B cell (primary cell): ENCODE results near the gene RAB3IL1. TPM values are rescaled to one million over a fixed set of nuclear protein-coding genes. Genes with fewer than 3 reads are reported as not detected.

ENCODE experiments used
- ATAC-seq: fragments of 200-7000 bp; cut with Tn5 transposase; one replicate; pipeline ENCODE4 v1.10.0; 2021; ENCODE audit warnings: low read depth, mild to moderate bottlenecking, moderate number of reproducible peaks, moderate library complexity
- CTCF ChIA-PET: fragments of 350-600 bp; sonication (Branson Sonifier 250); formaldehyde crosslinking; loops from one replicate; lab custom pipeline; 2021; ENCODE audit warnings: antibody characterized with exemption, inconsistent platforms; lab: Charles Lee
- POLR2A ChIA-PET: fragments of 350-600 bp; sonication (Branson Sonifier 250); formaldehyde crosslinking; loops from one replicate; lab custom pipeline; 2021; ENCODE audit warnings: antibody characterized with exemption; lab: Charles Lee
- DNase-seq: peaks from one replicate; pipeline ENCODE4 v3.0.0; 2013
- H2AFZ ChIP-seq: 2 replicates; pipeline ENCODE4 v1.6.1; 2012; ENCODE audit warnings: mild to moderate bottlenecking, low read depth, low read length; ENCODE audit not compliant: insufficient read depth, poor library complexity, severe bottlenecking
- H3K27ac ChIP-seq, 2 donors: 1 replicate in 1 of 2; 2 replicates in 1 of 2; pipeline ENCODE4 v1.5.1; 2012 to 2013; ENCODE audit warnings: low read length in 2 of 2, mild to moderate bottlenecking in 2 of 2, moderate library complexity in 1 of 2
- H3K27me3 ChIP-seq, 4 experiments: fragments of 200-600 bp in 1 of 4; sonication (generic) in 1 of 4; replicated peaks in 1 of 4; 1 replicate in 2 of 4; 2 replicates in 2 of 4; pipeline versions ENCODE4 v1.6.1 to v1.7.0; 2013 to 2016; ENCODE audit warnings: low read length in 3 of 4, mild to moderate bottlenecking in 2 of 4, mixed read lengths in 1 of 4, moderate library complexity in 1 of 4; ENCODE audit not compliant: insufficient read depth in 4 of 4, control insufficient read depth in 3 of 4; ENCODE audit errors: control extremely low read depth in 1 of 4
- H3K36me3 ChIP-seq, 2 experiments: replicated peaks in 1 of 2; 1 replicate in 1 of 2; 2 replicates in 1 of 2; pipeline versions ENCODE4 v1.6.1 to v1.7.1; 2013; ENCODE audit warnings: low read length in 1 of 2; ENCODE audit not compliant: insufficient read depth in 2 of 2, control insufficient read depth in 1 of 2; ENCODE audit errors: control extremely low read depth in 1 of 2, extremely low read depth in 1 of 2
- H3K4me1 ChIP-seq, 2 donors: fragments of 200-600 bp in 1 of 2; sonication (generic) in 1 of 2; 1 replicate in 1 of 2; 2 replicates in 1 of 2; pipeline versions ENCODE4 v1.5.1 to v1.6.1; 2013 to 2017; ENCODE audit warnings: low read length in 2 of 2; ENCODE audit not compliant: control insufficient read depth in 2 of 2, insufficient read depth in 2 of 2
- H3K4me2 ChIP-seq: replicated peaks from 2 replicates; pipeline ENCODE3; 2012; ENCODE audit warnings: mild to moderate bottlenecking, low read depth, low read length; ENCODE audit not compliant: poor library complexity, severe bottlenecking
- H3K4me3 ChIP-seq, 5 experiments: fragments of 200-600 bp in 1 of 5; sonication (generic) in 1 of 5; 1 replicate in 3 of 5; 2 replicates in 2 of 5; pipeline versions ENCODE4 v1.5.1 to v1.7.0; 2011 to 2016; ENCODE audit warnings: low read length in 4 of 5, mild to moderate bottlenecking in 4 of 5, low read depth in 2 of 5, control low read depth in 1 of 5, moderate library complexity in 1 of 5; ENCODE audit not compliant: insufficient read depth in 1 of 5; ENCODE audit errors: control extremely low read depth in 1 of 5, extremely low read depth in 1 of 5
- H3K79me2 ChIP-seq: fragments of 200-600 bp; sonication (generic); one replicate; pipeline ENCODE4 v1.6.0; 2016; ENCODE audit warnings: low read length; ENCODE audit not compliant: control insufficient read depth, insufficient read depth
- H3K9ac ChIP-seq: fragments of 200-600 bp; sonication (generic); 2 replicates; pipeline ENCODE4 v1.6.1; 2017; ENCODE audit warnings: mild to moderate bottlenecking, low read length, moderate library complexity
- H3K9me3 ChIP-seq, 3 donors: one replicate each; pipeline versions ENCODE4 v1.6.1 to v1.7.1; 2013; ENCODE audit warnings: low read length in 2 of 3; ENCODE audit not compliant: control insufficient read depth in 2 of 3, insufficient read depth in 1 of 3; ENCODE audit errors: control extremely low read depth in 1 of 3
- H4K20me1 ChIP-seq: 2 replicates; pipeline ENCODE4 v1.6.0; 2012; ENCODE audit warnings: mild to moderate bottlenecking, low read length; ENCODE audit not compliant: insufficient read depth, control insufficient read depth, poor library complexity, severe bottlenecking
- H3K27ac Mint-ChIP-seq: one replicate; pipeline ENCODE4 v1.8.0; 2021; ENCODE audit warnings: mixed read lengths
- H3K27me3 Mint-ChIP-seq: one replicate; pipeline ENCODE4 v1.8.0; 2021; ENCODE audit warnings: mixed read lengths
- H3K4me1 Mint-ChIP-seq: one replicate; pipeline ENCODE4 v1.8.0; 2021; ENCODE audit warnings: mixed read lengths
- H3K4me3 Mint-ChIP-seq: one replicate; pipeline ENCODE4 v1.8.0; 2021; ENCODE audit warnings: mixed read lengths
- H3K9me3 Mint-ChIP-seq: one replicate; pipeline ENCODE4 v1.8.0; 2022; ENCODE audit warnings: mixed read lengths; ENCODE audit not compliant: insufficient read depth
- CTCF ChIP-seq: fragments of 200-600 bp; IDR thresholded peaks from one replicate; pipeline ENCODE4 v1.8.0; 2022; ENCODE audit warnings: antibody characterized with exemption, mild to moderate bottlenecking
- EZH2 ChIP-seq: IDR thresholded peaks from 2 replicates; pipeline ENCODE4 v1.6.1; 2012; ENCODE audit warnings: borderline replicate concordance, low read depth, mild to moderate bottlenecking, moderate library complexity, low read length; ENCODE audit not compliant: insufficient read depth, poor library complexity, severe bottlenecking
- WGBS: methylation state at CpG from one replicate; pipeline ENCODE4 v1.1.5; 2013; ENCODE audit warnings: missing lambda C conversion rate; ENCODE audit not compliant: insufficient coverage; 5-methylcytosine and 5-hydroxymethylcytosine counted together
- intact Hi-C: fragments of 100-400 bp; cut with micrococcal nuclease; formaldehyde crosslinking; loops from one replicate; pipeline ENCODE4 v1.10.0; 2022
- polyA plus RNA-seq: library from polyadenylated mRNA; depleted of rRNA; stranded (reverse); fragments of >200 nt; gene quantifications from 2 replicates; pipeline ENCODE4 v1.2.3, GENCODE V29; 2012
- total RNA-seq, 2 donors: library from RNA; stranded (reverse); fragments of 120-200 nt in 1 of 2; gene quantifications; 1 replicate in 1 of 2; 2 replicates in 1 of 2; pipeline versions ENCODE4 v1.2.3 to v1.2.4, GENCODE V29; 2013 to 2022

RAB3IL1 gene
- total and polyA plus RNA-seq, 2 donors (not counting 1 experiment from before 2014, with no cell fraction given): 0.27 TPM; not detected in 1

- TF ChIP-seq CTCF (no peak), EZH2 (no peak)
- ATAC-seq: no peak
- Histone ChIP-seq H3K27ac (no peak overlapping the region), H3K4me1 (peaks cover 7 to 9% of the 10 kb centered on the region in 2 donors), H4K20me1 (no peaks in the 10 kb centered on the region), H3K79me2 (no peaks in the 10 kb centered on the region), H3K9ac (no peak overlapping the region), H3K9me3 (no peaks in the 10 kb centered on the region), H3K27me3 (no peaks in the 10 kb centered on the region), H3K36me3 (no peaks in the 10 kb centered on the region), H3K4me3 (no peak overlapping the region), H3K4me2 (no peak overlapping the region), H2AFZ (no peak overlapping the region)
- peaks cover 8% of the 10 kb centered on the region for H3K4me1 Mint-ChIP-seq
- DNase-seq: no peak
- no peak overlapping the region for H3K27ac Mint-ChIP-seq
- H3K4me3 Mint-ChIP-seq: no peak overlapping the region
- POLR2A ChIA-PET: no interaction called here
- 98% methylated on average over 12 of the region's 13 CpGs for WGBS
- intact Hi-C loops: no loop called here
- peaks cover 4% of the 10 kb centered on the region for H3K27me3 Mint-ChIP-seq
- H3K9me3 Mint-ChIP-seq: no peaks in the 10 kb centered on the region
- CTCF ChIA-PET: interaction anchor here (0.7 to 10.2 kb wide), 6 partner anchors 46 to 148 kb away, joined by 3 to 217 read pairs (median 134); no protein-coding TSS in a partner anchor
Observed at GRCh38 chr11:61945191-61945590, 27.8 kb upstream of the RAB3IL1 start.

DNA sequence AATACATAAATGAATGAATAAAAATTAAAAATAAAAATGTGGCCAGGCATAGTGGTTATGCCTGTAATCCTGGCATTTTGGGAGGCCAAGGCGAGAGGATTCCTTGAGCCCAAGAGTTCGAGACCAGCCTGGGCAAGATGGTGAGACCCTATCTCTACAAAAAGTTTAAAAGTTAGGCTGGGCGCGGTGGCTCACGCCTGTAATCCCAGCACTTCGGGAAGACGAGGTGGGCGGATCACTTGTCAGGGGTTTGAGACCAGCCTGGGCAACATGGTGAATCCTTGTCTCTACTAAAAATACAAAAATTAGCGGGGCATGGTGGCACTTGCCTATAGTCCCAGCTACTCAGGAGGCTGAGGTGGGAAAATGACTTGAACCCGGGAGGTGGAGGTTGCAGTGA lies 23.1 kb upstream of the RAB3IL1 start:
- ATAC-seq: no peak
- no peak overlapping the region for H3K27ac Mint-ChIP-seq
- Histone ChIP-seq H3K4me3 (no peak overlapping the region), H4K20me1 (no peaks in the 10 kb centered on the region), H3K79me2 (no peaks in the 10 kb centered on the region), H3K27ac (no peak overlapping the region), H3K9me3 (peaks cover 0 to 17% (median 7%) of the 10 kb centered on the region in 3 donors), H3K27me3 (peaks cover 0 to 6% (median 2%) of the 10 kb centered on the region in 4 experiments), H3K36me3 (no peaks in the 10 kb centered on the region), H2AFZ (no peak overlapping the region), H3K4me2 (no peak overlapping the region), H3K9ac (no peak overlapping the region), H3K4me1 (no peaks in the 10 kb centered on the region)
- WGBS: 90% methylated on average over 9 of the region's 10 CpGs
- TF ChIP-seq CTCF (no peak), EZH2 (no peak)
- H3K4me1 Mint-ChIP-seq: no peaks in the 10 kb centered on the region
- ChIA-PET POLR2A (no interaction called here), CTCF (interaction anchor here (1.3 to 2.3 kb wide), 3 partner anchors 41 to 141 kb away, joined by 4 to 8 read pairs (median 5); no protein-coding TSS in a partner anchor)
- intact Hi-C loops: no loop called here
- DNase-seq: no peak
- H3K4me3 Mint-ChIP-seq: no peak overlapping the region
- H3K9me3 Mint-ChIP-seq: peaks cover 4% of the 10 kb centered on the region
- peaks cover 22% of the 10 kb centered on the region for H3K27me3 Mint-ChIP-seq
